Keratinocyte (primary cell): ENCODE results near the gene GIT1. TPM values are rescaled to one million over a fixed set of nuclear protein-coding genes. Genes with fewer than 3 reads are reported as not detected.
A peak's percentile ranks its signal among the peaks of the same experiment; 100 is the strongest.

ENCODE experiments used
- DNase-seq: peaks from one replicate; pipeline ENCODE4 v3.0.0-alpha.2; 2011; ENCODE audit warnings: low read depth, missing footprints, low spot score
- FAIRE-seq: peaks from 2 replicates; lab custom pipeline; 2011; peaks lifted over from hg19 to GRCh38; lab: Jason Lieb, UNC
- H2AFZ ChIP-seq: 2 replicates; pipeline ENCODE4 v1.6.0; 2012; ENCODE audit warnings: low read length, control low read depth, inconsistent platforms; ENCODE audit not compliant: control insufficient read depth
- H3K27ac ChIP-seq: 2 replicates; pipeline ENCODE4 v1.5.1; 2011; ENCODE audit warnings: low read length; ENCODE audit not compliant: control insufficient read depth, insufficient read depth
- H3K27me3 ChIP-seq: 3 replicates; pipeline ENCODE4 v1.6.0; 2011; ENCODE audit warnings: low read length; ENCODE audit not compliant: control insufficient read depth, insufficient read depth; ENCODE audit errors: extremely low read depth
- H3K36me3 ChIP-seq, 2 experiments: 2 replicates in 1 of 2; 3 replicates in 1 of 2; pipeline ENCODE4 v1.5.1; 2011; ENCODE audit warnings: low read length in 2 of 2, mild to moderate bottlenecking in 1 of 2; ENCODE audit not compliant: control insufficient read depth in 2 of 2, insufficient read depth in 2 of 2; ENCODE audit errors: extremely low read depth in 1 of 2
- H3K4me1 ChIP-seq: 3 replicates; pipeline ENCODE4 v1.5.1; 2011; ENCODE audit warnings: low read length; ENCODE audit not compliant: control insufficient read depth, insufficient read depth; ENCODE audit errors: extremely low read depth
- H3K4me2 ChIP-seq: 3 replicates; pipeline ENCODE4 v1.6.0; 2011; ENCODE audit warnings: low read depth, low read length; ENCODE audit not compliant: control insufficient read depth, insufficient read depth; ENCODE audit errors: extremely low read depth
- H3K4me3 ChIP-seq, 3 experiments: fragments of 200-600 bp in 1 of 3; sonication (generic) in 1 of 3; 2 replicates in 2 of 3; 3 replicates in 1 of 3; pipeline ENCODE4 v1.5.1; 2011 to 2016; ENCODE audit warnings: low read length in 3 of 3, mild to moderate bottlenecking in 3 of 3, control low read depth in 2 of 3, inconsistent platforms in 1 of 3, low read depth in 1 of 3, mixed read lengths in 1 of 3, mixed run types in 1 of 3, moderate library complexity in 1 of 3; ENCODE audit not compliant: control insufficient read depth in 2 of 3, insufficient read depth in 2 of 3; ENCODE audit errors: extremely low read depth in 1 of 3
- H3K79me2 ChIP-seq: 2 replicates; pipeline ENCODE4 v1.6.0; 2012; ENCODE audit warnings: low read length; ENCODE audit not compliant: control insufficient read depth, insufficient read depth
- H3K9ac ChIP-seq: 3 replicates; pipeline ENCODE4 v1.6.0; 2011; ENCODE audit warnings: low read length; ENCODE audit not compliant: control insufficient read depth, insufficient read depth; ENCODE audit errors: extremely low read depth
- H3K9me1 ChIP-seq: 3 replicates; pipeline ENCODE4 v1.6.0; 2011; ENCODE audit warnings: low read length; ENCODE audit not compliant: control insufficient read depth, insufficient read depth; ENCODE audit errors: extremely low read depth
- H3K9me3 ChIP-seq: 2 replicates; pipeline ENCODE4 v1.5.1; 2012; ENCODE audit warnings: low read depth, low read length; ENCODE audit not compliant: control insufficient read depth
- H4K20me1 ChIP-seq: 3 replicates; pipeline ENCODE4 v1.6.0; 2011; ENCODE audit warnings: low read length; ENCODE audit not compliant: control insufficient read depth, insufficient read depth; ENCODE audit errors: extremely low read depth
- CTCF ChIP-seq, 3 experiments: IDR thresholded peaks in 1 of 3; conservative IDR thresholded peaks in 1 of 3; optimal IDR thresholded peaks in 1 of 3; 2 replicates in 2 of 3; 3 replicates in 1 of 3; pipeline versions ENCODE3 to v1.5.1; 2011; ENCODE audit warnings: low read length in 3 of 3, mild to moderate bottlenecking in 3 of 3, moderate library complexity in 2 of 3, control low read depth in 1 of 3, inconsistent platforms in 1 of 3; ENCODE audit not compliant: insufficient read depth in 2 of 3; ENCODE audit errors: extremely low read depth in 1 of 3
- EZH2 ChIP-seq: IDR thresholded peaks from one replicate; pipeline ENCODE4 v1.6.1; 2012; ENCODE audit warnings: inconsistent platforms, mild to moderate bottlenecking, low read length, moderate library complexity
- dilution Hi-C: fragments of 300-500 bp; cut with MboI; formaldehyde crosslinking; loops from one replicate; pipeline ENCODE4 v1.7.0; 2020; ENCODE audit warnings: low sequenced_read_pairs; ENCODE audit not compliant: extremely low pct_ligation_motif_present
- polyA plus RNA-seq, 5 experiments: library from polyadenylated mRNA; depleted of rRNA in 3 of 5; stranded (reverse) in 3 of 5; stranded (forward) in 1 of 5; unstranded in 1 of 5; fragments of >200 nt; gene quantifications; 1 replicate in 1 of 5; 2 replicates in 3 of 5; 3 replicates in 1 of 5; pipeline versions ENCODE4 v1.2.1 to v1.2.3, GENCODE V29; 2011 to 2012; ENCODE audit warnings: missing spikeins in 2 of 5, low read depth in 1 of 5, low replicate concordance in 1 of 5

The GIT1 gene
- polyA plus RNA-seq, 1 donor (not counting 4 experiments of a cell fraction or from before 2014, with no cell fraction given), result 42.7 TPM

DNA sequence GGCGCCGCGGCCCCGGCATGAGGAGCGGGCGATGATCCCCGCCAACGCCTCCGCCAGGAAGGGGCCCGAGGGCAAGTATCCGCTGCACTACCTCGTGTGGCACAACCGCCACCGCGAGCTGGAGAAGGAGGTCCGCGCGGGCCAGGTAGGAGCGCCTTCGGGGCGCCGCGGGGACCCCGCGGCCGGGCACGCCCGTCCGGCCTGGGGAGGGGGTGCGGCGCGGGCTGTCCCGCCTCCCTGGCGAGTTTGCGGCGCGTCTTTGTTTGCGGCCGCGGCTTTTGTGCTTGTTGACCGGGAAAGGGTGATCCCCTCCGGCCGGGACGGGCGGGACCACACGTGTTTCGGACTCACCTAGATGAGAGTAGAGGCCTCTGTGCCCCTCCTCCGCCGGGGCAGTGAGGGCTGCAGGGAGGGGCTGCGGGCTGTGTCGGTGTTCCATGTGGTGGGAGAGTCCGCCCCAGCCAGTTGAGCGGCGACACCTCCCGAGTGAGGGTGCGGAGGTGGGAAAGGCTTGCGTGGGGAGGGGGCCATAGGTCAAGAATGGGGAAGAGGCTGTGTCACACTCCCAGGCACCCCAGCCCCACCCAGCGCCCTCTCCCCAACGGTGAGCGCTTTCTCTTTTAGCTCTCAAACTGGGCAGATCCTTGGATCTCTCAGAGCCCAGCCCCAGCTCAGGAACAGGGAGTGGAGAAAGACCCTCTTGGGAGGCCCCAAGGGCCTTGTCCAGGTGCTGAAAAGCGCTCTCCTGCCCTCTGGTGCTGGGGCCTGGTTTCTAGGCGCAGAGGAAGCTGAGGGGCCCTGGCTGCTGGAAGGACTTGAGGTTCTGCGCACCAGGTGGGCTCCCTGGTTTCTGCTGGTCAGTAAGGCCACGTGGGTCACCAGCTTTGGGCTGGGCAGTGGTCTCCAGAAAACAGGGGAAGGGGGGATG, 4.4 kb upstream of the GIT1 start:
- peak overlapping the region; percentile 49 for H2AFZ ChIP-seq

GRCh38 chr17:29592850-29593551, 3.6 kb upstream of the GIT1 start, which contains the start of gene ANKRD13B:
Gene ANKRD13B, plus strand, starts transcription at chr17:29593132. Its CDS starts 490 bp downstream, at chr17:29593622.
- Histone ChIP-seq H3K79me2 (peaks cover 29% of the 10 kb centered on the region), H3K9me3 (no peaks in the 10 kb centered on the region), H4K20me1 (peaks cover 4% of the 10 kb centered on the region), H3K27me3 (no peaks in the 10 kb centered on the region), H3K4me3 (peak within 1 kb of the TSS; percentile 51 to 78 (median 70)), H3K36me3 (no peaks in the 10 kb centered on the region), H2AFZ (peak within 1 kb of the TSS; percentile 49), H3K4me1 (peaks cover 50% of the 10 kb centered on the region), H3K27ac (no peak within 1 kb of the TSS), H3K4me2 (peak within 1 kb of the TSS; percentile 92), H3K9me1 (no peaks in the 10 kb centered on the region), H3K9ac (peak within 1 kb of the TSS; percentile 58)
- dilution Hi-C loops, result no loop called here
- DNase-seq (no peak), FAIRE-seq (no peak)
- TF ChIP-seq CTCF (optimal IDR thresholded peaks at IDR 0.05 in 1 of 3, IDR thresholded peaks at IDR 0.05 in 1 of 3, conservative IDR thresholded peaks at IDR 0.05 in 1 of 3; ENCODE audit: extremely low read depth in 1 of 3, insufficient read depth in 2 of 3, low read length in 3 of 3), result no peak
- no peak for TF ChIP-seq EZH2

More for the DNA sequence above, 4.4 kb upstream of the GIT1 start:
- Histone ChIP-seq H3K9ac (peak overlapping the region; percentile 58), H3K9me1 (no peaks in the 10 kb centered on the region), H4K20me1 (no peaks in the 10 kb centered on the region), H3K4me3 (peak overlapping the region; percentile 51 to 78 (median 70)), H3K27ac (no peak overlapping the region), H3K27me3 (no peaks in the 10 kb centered on the region), H3K4me1 (peaks cover 46% of the 10 kb centered on the region), H3K9me3 (no peaks in the 10 kb centered on the region), H3K4me2 (peak overlapping the region; percentile 92), H3K79me2 (peaks cover 20% of the 10 kb centered on the region), H3K36me3 (no peaks in the 10 kb centered on the region)
- no peak for TF ChIP-seq EZH2
- TF ChIP-seq CTCF (optimal IDR thresholded peaks at IDR 0.05 in 1 of 3, IDR thresholded peaks at IDR 0.05 in 1 of 3, conservative IDR thresholded peaks at IDR 0.05 in 1 of 3; ENCODE audit: extremely low read depth in 1 of 3, insufficient read depth in 2 of 3, low read length in 3 of 3), result peak; percentile 27 to 57 (median 37)
- FAIRE-seq (no peak), DNase-seq (no peak)
- dilution Hi-C loops, result no loop called here
